ENCODE measurements around the gene MRPS18B. TPM values are rescaled to one million over a fixed set of nuclear protein-coding genes. Genes with fewer than 3 reads are reported as not detected.

The MRPS18B gene
- total and polyA plus RNA-seq, 2 of the 13 experiments (the other 11 are each of a cell fraction or from before 2014, with no cell fraction given): 125 to 131 TPM

DNA sequence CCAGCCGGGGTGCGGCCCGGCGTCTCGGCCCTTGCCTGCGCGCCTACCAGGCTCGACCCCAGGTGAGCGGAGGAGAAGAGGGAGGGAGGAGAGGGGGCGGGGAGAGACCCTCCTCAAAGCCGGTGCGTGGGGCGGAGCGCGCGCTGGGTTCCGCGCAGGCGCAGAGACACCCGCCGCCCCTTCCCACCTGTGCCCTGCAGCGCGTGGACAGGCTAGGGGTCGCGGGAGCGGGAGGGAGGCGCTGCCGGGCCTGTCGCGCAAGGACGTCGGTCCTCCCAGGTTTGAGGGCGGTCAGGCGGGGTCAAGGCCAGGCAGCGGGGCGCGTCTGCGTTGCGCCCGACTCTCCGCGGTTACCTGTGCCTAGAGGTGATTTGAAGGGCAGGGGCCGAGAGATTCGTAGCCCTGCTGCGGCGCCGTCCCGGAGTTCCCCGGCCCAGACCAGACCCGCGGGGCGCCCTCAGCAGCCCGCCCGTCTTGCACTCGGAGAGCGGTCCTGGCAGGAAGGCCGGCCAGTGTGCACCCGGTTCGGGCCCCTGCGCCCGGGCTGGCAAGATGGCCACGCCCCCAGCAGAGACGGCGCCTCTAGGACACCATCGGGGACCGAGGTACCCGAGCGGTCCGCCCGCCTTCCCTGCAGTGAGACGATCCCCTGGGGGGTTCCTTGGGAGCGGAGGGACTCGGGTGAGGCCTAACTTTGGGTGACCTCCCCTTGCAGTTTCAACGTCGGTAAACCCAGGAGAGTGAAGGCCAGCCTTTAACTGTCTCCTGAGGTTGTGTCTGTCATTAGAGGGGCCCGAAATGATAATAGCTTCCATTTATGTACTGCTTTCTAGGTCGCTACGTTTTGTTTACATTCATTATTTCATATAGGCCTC lies 29.8 kb downstream of the MRPS18B start (continued):
- TF ChIP-seq, protein P1, sequence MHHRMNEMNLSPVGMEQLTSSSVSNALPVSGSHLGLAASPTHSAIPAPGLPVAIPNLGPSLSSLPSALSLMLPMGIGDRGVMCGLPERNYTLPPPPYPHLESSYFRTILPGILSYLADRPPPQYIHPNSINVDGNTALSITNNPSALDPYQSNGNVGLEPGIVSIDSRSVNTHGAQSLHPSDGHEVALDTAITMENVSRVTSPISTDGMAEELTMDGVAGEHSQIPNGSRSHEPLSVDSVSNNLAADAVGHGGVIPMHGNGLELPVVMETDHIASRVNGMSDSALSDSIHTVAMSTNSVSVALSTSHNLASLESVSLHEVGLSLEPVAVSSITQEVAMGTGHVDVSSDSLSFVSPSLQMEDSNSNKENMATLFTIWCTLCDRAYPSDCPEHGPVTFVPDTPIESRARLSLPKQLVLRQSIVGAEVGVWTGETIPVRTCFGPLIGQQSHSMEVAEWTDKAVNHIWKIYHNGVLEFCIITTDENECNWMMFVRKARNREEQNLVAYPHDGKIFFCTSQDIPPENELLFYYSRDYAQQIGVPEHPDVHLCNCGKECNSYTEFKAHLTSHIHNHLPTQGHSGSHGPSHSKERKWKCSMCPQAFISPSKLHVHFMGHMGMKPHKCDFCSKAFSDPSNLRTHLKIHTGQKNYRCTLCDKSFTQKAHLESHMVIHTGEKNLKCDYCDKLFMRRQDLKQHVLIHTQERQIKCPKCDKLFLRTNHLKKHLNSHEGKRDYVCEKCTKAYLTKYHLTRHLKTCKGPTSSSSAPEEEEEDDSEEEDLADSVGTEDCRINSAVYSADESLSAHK (CRISPR knock-in tag; IDR thresholded peaks at IDR 0.05; ENCODE audit: borderline replicate concordance): no peak
- TF ChIP-seq PAF1 (CRISPR knock-in tag; IDR thresholded peaks at IDR 0.05): no peak
- peak; percentile 84; the same call in 1 of the 2 replicates for TF ChIP-seq ZNF891 (CRISPR knock-in tag; IDR thresholded peaks at IDR 0.05)
- TF ChIP-seq HOXA9 (CRISPR knock-in tag; IDR thresholded peaks at IDR 0.05; ENCODE audit: borderline replicate concordance): peak; percentile 40; the same call in 1 of the 2 replicates
- peak; percentile 94; the same call in 1 of the 2 replicates for TF ChIP-seq ZFP37 (CRISPR knock-in tag; IDR thresholded peaks at IDR 0.05; ENCODE audit: borderline replicate concordance)
- TF ChIP-seq FOXM1 (CRISPR knock-in tag; IDR thresholded peaks at IDR 0.05): no peak; the same call in 1 of the 2 replicates
- TF ChIP-seq TAF15 (IDR thresholded peaks at IDR 0.05; ENCODE audit: low read depth, low read length, poor library complexity, severe bottlenecking): peak; percentile 96
- peak; percentile 94 for TF ChIP-seq MEIS2 (CRISPR knock-in tag; IDR thresholded peaks at IDR 0.05)
- TF ChIP-seq, protein P2, sequence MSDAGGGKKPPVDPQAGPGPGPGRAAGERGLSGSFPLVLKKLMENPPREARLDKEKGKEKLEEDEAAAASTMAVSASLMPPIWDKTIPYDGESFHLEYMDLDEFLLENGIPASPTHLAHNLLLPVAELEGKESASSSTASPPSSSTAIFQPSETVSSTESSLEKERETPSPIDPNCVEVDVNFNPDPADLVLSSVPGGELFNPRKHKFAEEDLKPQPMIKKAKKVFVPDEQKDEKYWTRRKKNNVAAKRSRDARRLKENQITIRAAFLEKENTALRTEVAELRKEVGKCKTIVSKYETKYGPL (CRISPR knock-in tag; IDR thresholded peaks at IDR 0.05): peak; percentile 35; the same call in 1 of the 2 replicates
- no peak for TF ChIP-seq CENPX (CRISPR knock-in tag; IDR thresholded peaks at IDR 0.05)
- peak; percentile 71; the same call in 1 of the 2 replicates for TF ChIP-seq CBX5 (CRISPR knock-in tag; IDR thresholded peaks at IDR 0.05; ENCODE audit: borderline replicate concordance)
- TF ChIP-seq NR2F1 (CRISPR knock-in tag; IDR thresholded peaks at IDR 0.05): peak; percentile 88 to 94
- TF ChIP-seq ZNF879 (CRISPR knock-in tag; IDR thresholded peaks at IDR 0.05): no peak
- peak; percentile 71; the same call in 1 of the 2 replicates for TF ChIP-seq ZNF670 (CRISPR knock-in tag; IDR thresholded peaks at IDR 0.05; ENCODE audit: borderline replicate concordance)
- TF ChIP-seq DNMT3B (CRISPR knock-in tag; conservative IDR thresholded peaks at IDR 0.05): no peak
- no peak for TF ChIP-seq TOPORS (CRISPR knock-in tag; IDR thresholded peaks at IDR 0.05)
- TF ChIP-seq BORCS8-MEF2B (CRISPR knock-in tag; IDR thresholded peaks at IDR 0.05): peak; percentile 93
- TF ChIP-seq, protein P3, sequence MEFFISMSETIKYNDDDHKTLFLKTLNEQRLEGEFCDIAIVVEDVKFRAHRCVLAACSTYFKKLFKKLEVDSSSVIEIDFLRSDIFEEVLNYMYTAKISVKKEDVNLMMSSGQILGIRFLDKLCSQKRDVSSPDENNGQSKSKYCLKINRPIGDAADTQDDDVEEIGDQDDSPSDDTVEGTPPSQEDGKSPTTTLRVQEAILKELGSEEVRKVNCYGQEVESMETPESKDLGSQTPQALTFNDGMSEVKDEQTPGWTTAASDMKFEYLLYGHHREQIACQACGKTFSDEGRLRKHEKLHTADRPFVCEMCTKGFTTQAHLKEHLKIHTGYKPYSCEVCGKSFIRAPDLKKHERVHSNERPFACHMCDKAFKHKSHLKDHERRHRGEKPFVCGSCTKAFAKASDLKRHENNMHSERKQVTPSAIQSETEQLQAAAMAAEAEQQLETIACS (CRISPR knock-in tag; IDR thresholded peaks at IDR 0.05): peak; percentile 75
- TF ChIP-seq DR1 (CRISPR knock-in tag; IDR thresholded peaks at IDR 0.05): peak; percentile 90
- 0 out of 2 replicates have a peak, but pooled peaks have one; percentile 27 for TF ChIP-seq FLYWCH1 (CRISPR knock-in tag; IDR thresholded peaks at IDR 0.05)
- no peak for TF ChIP-seq ZNF282 (IDR thresholded peaks at IDR 0.05; ENCODE audit: partially characterized antibody)
- TF ChIP-seq SIX1 (CRISPR knock-in tag; IDR thresholded peaks at IDR 0.05; ENCODE audit: borderline replicate concordance): peak; percentile 18; the same call in 1 of the 2 replicates
- peak; percentile 97 for TF ChIP-seq ZSCAN31 (CRISPR knock-in tag; IDR thresholded peaks at IDR 0.05; ENCODE audit: low read depth)
- TF ChIP-seq ZNF256 (CRISPR knock-in tag; conservative IDR thresholded peaks at IDR 0.05): peak; percentile 93; the same call in 1 of the 2 replicates
- TF ChIP-seq ZNF781 (CRISPR knock-in tag; IDR thresholded peaks at IDR 0.05; ENCODE audit: borderline replicate concordance, not compliant biosample characterization): peak; percentile 61

Measured in HepG2 (cell line).